A549 (cell line): Measurements from ENCODE around the gene KMT2C. TPM values are rescaled to one million over a fixed set of nuclear protein-coding genes. Genes with fewer than 3 reads are reported as not detected.

Experiments
- ATAC-seq, 2 experiments: fragments of 200-7000 bp in 1 of 2; fragments of >200 bp in 1 of 2; cut with Nextera tagmentation in 1 of 2; cut with Tn5 transposase in 1 of 2; 3 replicates each; pipeline versions ENCODE4 v1.8.0 to v1.9.1; 2018 to 2020; ENCODE audit warnings: mild to moderate bottlenecking in 1 of 2, moderate library complexity in 1 of 2
- CTCF ChIA-PET: fragments of 300-600 bp; sonication (Branson Sonifier 250); formaldehyde crosslinking; extraction: SDS; loops from one replicate; lab custom pipeline; 2021; ENCODE audit warnings: antibody characterized with exemption, inconsistent platforms; lab: Yijun Ruan, JAX
- POLR2A ChIA-PET: fragments of 350-600 bp; formaldehyde crosslinking; extraction: SDS; loops from one replicate; lab custom pipeline; 2021; ENCODE audit warnings: antibody characterized with exemption, inconsistent platforms; lab: Yijun Ruan, JAX
- DNase-seq, 2 experiments: peaks; one replicate each; pipeline versions ENCODE4 v3.0.0 to v3.0.0-alpha.2; 2011 to 2016; ENCODE audit warnings: low read depth in 1 of 2, low spot score in 1 of 2
- FAIRE-seq: peaks from 2 replicates; lab custom pipeline; 2011; peaks lifted over from hg19 to GRCh38; lab: Jason Lieb, UNC
- H3K27ac ChIP-seq, 2 experiments: fragments of >200 bp; sonication (Bioruptor Twin); formaldehyde crosslinking; 3 replicates each; pipeline ENCODE4 v1.5.1; 2016 to 2017
- H3K4me1 ChIP-seq: fragments of >200 bp; sonication (Bioruptor Twin); formaldehyde crosslinking; 3 replicates; pipeline ENCODE4 v1.6.1; 2016
- H3K4me2 ChIP-seq: fragments of >200 bp; sonication (Bioruptor Twin); formaldehyde crosslinking; 3 replicates; pipeline ENCODE4 v1.6.1; 2016
- H3K4me3 ChIP-seq: fragments of >200 bp; sonication (Bioruptor Twin); formaldehyde crosslinking; 3 replicates; pipeline ENCODE4 v1.5.1; 2016
- H3K9me3 ChIP-seq: fragments of >200 bp; sonication (Bioruptor Twin); formaldehyde crosslinking; 3 replicates; pipeline ENCODE4 v1.6.1; 2016
- CBX2 ChIP-seq: fragments of 200-600 bp; sonication (generic); IDR thresholded peaks from 2 replicates; pipeline ENCODE4 v1.6.1; 2016; ENCODE audit warnings: low read depth, mild to moderate bottlenecking, borderline replicate concordance
- CHD4 ChIP-seq: fragments of 200-600 bp; sonication (generic); IDR thresholded peaks from 2 replicates; pipeline ENCODE4 v1.6.1; 2016; ENCODE audit warnings: antibody characterized with exemption, mild to moderate bottlenecking, borderline replicate concordance
- CTCF ChIP-seq: fragments of >200 bp; sonication (Bioruptor Twin); formaldehyde crosslinking; IDR thresholded peaks from 3 replicates; pipeline ENCODE4 v1.5.1; 2016
- EHF ChIP-seq: fragments of 250-450 bp; sonication (Bioruptor Pico); IDR thresholded peaks from 2 replicates; pipeline ENCODE4 v1.5.0; 2020; ENCODE audit warnings: mild to moderate bottlenecking
- ESRRA ChIP-seq: fragments of 150-350 bp; IDR thresholded peaks from 2 replicates; pipeline ENCODE4 v1.6.1; 2014; ENCODE audit warnings: mild to moderate bottlenecking, low read length, borderline replicate concordance
- FOXS1 ChIP-seq: fragments of 250-450 bp; sonication (Bioruptor Pico); IDR thresholded peaks from 2 replicates; pipeline ENCODE4 v1.5.0; 2020; ENCODE audit warnings: mild to moderate bottlenecking, moderate library complexity
- GATA3 ChIP-seq: IDR thresholded peaks from 2 replicates; pipeline ENCODE4 v1.6.1; 2012; ENCODE audit warnings: borderline replicate concordance
- HES2 ChIP-seq: fragments of >200 bp; sonication (Bioruptor Twin); formaldehyde crosslinking; IDR thresholded peaks from 2 replicates; pipeline ENCODE4 v1.6.1; 2016
- JUN ChIP-seq, 2 experiments: fragments of >200 bp; sonication (Bioruptor Twin); formaldehyde crosslinking; IDR thresholded peaks; 2 replicates in 1 of 2; 3 replicates in 1 of 2; pipeline ENCODE4 v1.6.1; 2016 to 2017
- JUNB ChIP-seq: fragments of >200 bp; sonication (Bioruptor Twin); formaldehyde crosslinking; IDR thresholded peaks from 2 replicates; pipeline ENCODE4 v1.6.1; 2016
- KDM1A ChIP-seq: fragments of 200-600 bp; sonication (generic); IDR thresholded peaks from 2 replicates; pipeline ENCODE4 v1.6.1; 2016; ENCODE audit warnings: low read depth, mild to moderate bottlenecking
- MAFK ChIP-seq: fragments of 450-650 bp; IDR thresholded peaks from 2 replicates; pipeline ENCODE4 v1.6.1; 2014; ENCODE audit not compliant: partially characterized antibody
- RAD21 ChIP-seq, 2 experiments: fragments of >200 bp in 1 of 2; sonication (Bioruptor Twin) in 1 of 2; formaldehyde crosslinking in 1 of 2; IDR thresholded peaks in 1 of 2; conservative IDR thresholded peaks in 1 of 2; 2 replicates in 1 of 2; 3 replicates in 1 of 2; pipeline ENCODE4 v1.6.1; 2012 to 2018; ENCODE audit warnings: inconsistent platforms in 1 of 2
- RNF2 ChIP-seq: fragments of 200-600 bp; sonication (generic); IDR thresholded peaks from 2 replicates; pipeline ENCODE4 v1.6.1; 2016; ENCODE audit warnings: low read depth, mild to moderate bottlenecking, antibody characterized with exemption, moderate library complexity, borderline replicate concordance
- SMC3 ChIP-seq: fragments of >200 bp; sonication (Bioruptor Twin); formaldehyde crosslinking; IDR thresholded peaks from 3 replicates; pipeline ENCODE4 v1.6.1; 2018; ENCODE audit warnings: inconsistent platforms
- TFCP2L1 ChIP-seq: fragments of 250-450 bp; sonication (Bioruptor Pico); IDR thresholded peaks from 2 replicates; pipeline ENCODE4 v1.5.0; 2021; ENCODE audit warnings: mild to moderate bottlenecking
- TP53 ChIP-seq: fragments of 250-450 bp; sonication (Bioruptor Pico); IDR thresholded peaks from 2 replicates; pipeline ENCODE4 v1.5.0; 2021; ENCODE audit warnings: mild to moderate bottlenecking, moderate library complexity
- USF2 ChIP-seq: fragments of 450-650 bp; IDR thresholded peaks from 2 replicates; pipeline ENCODE4 v1.6.1; 2014; ENCODE audit warnings: antibody characterized with exemption
- ZC3H11A ChIP-seq: fragments of 450-650 bp; IDR thresholded peaks from 2 replicates; pipeline ENCODE4 v1.6.1; 2014; ENCODE audit warnings: antibody characterized with exemption, mild to moderate bottlenecking
- ZFP36 ChIP-seq: fragments of 450-650 bp; IDR thresholded peaks from 2 replicates; pipeline ENCODE4 v1.6.1; 2014; ENCODE audit warnings: borderline replicate concordance; ENCODE audit not compliant: partially characterized antibody
- ZNF302 ChIP-seq: fragments of 250-450 bp; sonication (Bioruptor Pico); IDR thresholded peaks from 2 replicates; pipeline ENCODE4 v1.9.0; 2021; ENCODE audit warnings: inconsistent platforms, mild to moderate bottlenecking, moderate library complexity
- WGBS: methylation state at CpG from one replicate; pipeline ENCODE4 v1.1.6; 2017; ENCODE audit errors: missing lambda C conversion rate; 5-methylcytosine and 5-hydroxymethylcytosine counted together
- polyA plus RNA-seq, 4 experiments: library from polyadenylated mRNA; depleted of rRNA in 3 of 4; stranded (reverse); fragments of >200 nt; fragmentation: RNase III in 1 of 4; extraction: RNeasy Plus Mini Kit Qiagen cat#74134 plus additional on column Dnase treatment in 1 of 4; gene quantifications; 2 replicates in 3 of 4; 3 replicates in 1 of 4; pipeline ENCODE4 v1.2.3, GENCODE V29; 2011 to 2017

KMT2C gene
- polyA plus RNA-seq, 2 of the 4 experiments (the other 2 are of a cell fraction) = 4.2 to 13.1 TPM

- Histone ChIP-seq H3K4me2 (no peak overlapping the region), H3K27ac (no peak overlapping the region), H3K4me1 (peaks cover 7% of the 10 kb centered on the region; the same call in 2 of the 3 replicates), H3K4me3 (no peak overlapping the region), H3K9me3 (no peaks in the 10 kb centered on the region)
- 50% methylated on average over 1 of the region's 1 CpG for WGBS
- no peak for DNase-seq
- ATAC-seq = no peak
- ChIA-PET POLR2A (no interaction called here), CTCF (interaction anchor here (0.6 to 2.3 kb wide), 6 partner anchors 8 to 367 kb away, joined by 3 to 16 read pairs (median 3); no protein-coding TSS in a partner anchor)
- TF ChIP-seq RNF2 (no peak), HES2 (no peak), ZC3H11A (no peak), FOXS1 (CRISPR knock-in tag) (no peak), JUNB (no peak), MAFK (no peak), KDM1A (no peak), CBX2 (no peak), USF2 (no peak)
- no peak for FAIRE-seq
These were observed 95.6 kb downstream of the KMT2C start for GRCh38 chr7:152340161-152340560.

- DNase-seq = no peak
- no peak for TF ChIP-seq ZFP36
- no peak for TF ChIP-seq TP53 (CRISPR knock-in tag)
- TF ChIP-seq JUN (IDR thresholded peaks at IDR 0.05) = no peak
- TF ChIP-seq GATA3 = no peak
- TF ChIP-seq RAD21 (conservative IDR thresholded peaks at IDR 0.05 in 1 of 2, IDR thresholded peaks at IDR 0.05 in 1 of 2) = no peak
- no peak for TF ChIP-seq ZC3H11A
- no peak for TF ChIP-seq ZNF302
- TF ChIP-seq USF2 = no peak
- no peak for TF ChIP-seq TFCP2L1 (CRISPR knock-in tag)
- no peak for TF ChIP-seq CHD4
- TF ChIP-seq ESRRA = no peak
- no peak for TF ChIP-seq EHF (CRISPR knock-in tag)
- H3K4me2 ChIP-seq = no peak overlapping the region
- H3K4me3 ChIP-seq = no peak overlapping the region
- FAIRE-seq = no peak
- H3K9me3 ChIP-seq = no peaks in the 10 kb centered on the region
- POLR2A ChIA-PET = no interaction called here
- no peak for ATAC-seq
- CTCF ChIA-PET = interaction anchor here (0.7 to 2.0 kb wide), 2 partner anchors 19 to 486 kb away, joined by 3 to 5 read pairs; no protein-coding TSS in a partner anchor
- no peak overlapping the region for H3K27ac ChIP-seq
- WGBS = 55% methylated on average over 2 of the region's 2 CpGs
- H3K4me1 ChIP-seq = peaks cover 7% of the 10 kb centered on the region; the same call in 2 of the 3 replicates
These were observed 97.2 kb downstream of the KMT2C start for GRCh38 chr7:152338561-152338960.

- no peak for FAIRE-seq
- ATAC-seq = peak; percentile 97 to 98
- H3K9me3 ChIP-seq = no peaks in the 10 kb centered on the region
- DNase-seq = peak; percentile 53 to 71
- WGBS = 2% methylated on average over 4 of the region's 4 CpGs
- TF ChIP-seq CTCF = peak; percentile 70
- TF ChIP-seq KDM1A = no peak
- peak; percentile 68 to 75 for TF ChIP-seq RAD21 (conservative IDR thresholded peaks at IDR 0.05 in 1 of 2, IDR thresholded peaks at IDR 0.05 in 1 of 2)
- TF ChIP-seq SMC3 = peak; percentile 76
- TF ChIP-seq, all 56 proteins: peak for 3
- H3K27ac ChIP-seq = no peak overlapping the region
- peaks cover 7% of the 10 kb centered on the region; the same call in 2 of the 3 replicates for H3K4me1 ChIP-seq
- H3K4me3 ChIP-seq = no peak overlapping the region
- ChIA-PET POLR2A (no interaction called here), CTCF (interaction anchor here (0.5 to 2.7 kb wide), 19 partner anchors 9 to 487 kb away, joined by 3 to 11 read pairs (median 3); partner anchors contain the start of gene XRCC2)
- H3K4me2 ChIP-seq = no peak overlapping the region
These were observed 98.9 kb downstream of the KMT2C start for GRCh38 chr7:152336754-152337368.
